ENCODE measurements around the gene LRRC4C. TPM values are rescaled to one million over a fixed set of nuclear protein-coding genes. Genes with fewer than 3 reads are reported as not detected.

The LRRC4C gene
- total RNA-seq, 1 donor from 2014 or later, result 1.2 TPM

DNA sequence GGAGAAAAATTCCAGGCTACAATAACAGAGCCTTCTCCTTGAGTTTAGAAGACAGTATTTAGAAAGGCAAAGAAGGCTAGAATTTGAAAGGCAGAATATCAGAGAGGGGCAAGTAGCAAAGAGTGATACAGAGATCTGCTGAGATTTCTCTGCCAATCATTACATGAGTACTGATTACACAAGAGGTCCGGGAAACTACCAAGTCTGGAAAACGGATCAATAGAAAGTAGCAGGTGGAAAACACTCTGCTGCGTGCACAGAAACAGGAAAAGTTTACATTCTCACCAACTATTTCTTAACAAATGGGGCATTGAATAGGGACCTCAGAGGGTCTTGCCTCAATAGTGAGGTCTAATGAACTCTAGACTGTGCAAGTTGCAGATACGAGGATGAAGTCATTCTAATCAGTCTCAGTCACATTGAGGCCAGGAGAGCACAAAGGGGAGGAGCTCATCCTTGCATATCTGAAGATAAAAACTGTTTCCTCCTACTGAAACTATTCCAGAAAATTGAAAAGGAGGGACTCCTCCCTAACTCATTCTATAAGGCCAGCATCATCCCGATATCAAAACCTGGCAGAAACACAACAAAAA lies 1099.2 kb downstream of the LRRC4C start:
- H3K36me3 Mint-ChIP-seq (ENCODE audit: low read depth, unreplicated experiment), result no peaks in the 10 kb centered on the region
- H3K4me3 Mint-ChIP-seq (ENCODE audit: unreplicated experiment), result no peak overlapping the region
- peaks cover 1% of the 10 kb centered on the region for H3K27me3 Mint-ChIP-seq (ENCODE audit: unreplicated experiment)
- peaks cover 4% of the 10 kb centered on the region for H3K4me1 Mint-ChIP-seq (ENCODE audit: unreplicated experiment)
- H3K27ac Mint-ChIP-seq (ENCODE audit: unreplicated experiment), result no peak overlapping the region
- TF ChIP-seq, protein P1, sequence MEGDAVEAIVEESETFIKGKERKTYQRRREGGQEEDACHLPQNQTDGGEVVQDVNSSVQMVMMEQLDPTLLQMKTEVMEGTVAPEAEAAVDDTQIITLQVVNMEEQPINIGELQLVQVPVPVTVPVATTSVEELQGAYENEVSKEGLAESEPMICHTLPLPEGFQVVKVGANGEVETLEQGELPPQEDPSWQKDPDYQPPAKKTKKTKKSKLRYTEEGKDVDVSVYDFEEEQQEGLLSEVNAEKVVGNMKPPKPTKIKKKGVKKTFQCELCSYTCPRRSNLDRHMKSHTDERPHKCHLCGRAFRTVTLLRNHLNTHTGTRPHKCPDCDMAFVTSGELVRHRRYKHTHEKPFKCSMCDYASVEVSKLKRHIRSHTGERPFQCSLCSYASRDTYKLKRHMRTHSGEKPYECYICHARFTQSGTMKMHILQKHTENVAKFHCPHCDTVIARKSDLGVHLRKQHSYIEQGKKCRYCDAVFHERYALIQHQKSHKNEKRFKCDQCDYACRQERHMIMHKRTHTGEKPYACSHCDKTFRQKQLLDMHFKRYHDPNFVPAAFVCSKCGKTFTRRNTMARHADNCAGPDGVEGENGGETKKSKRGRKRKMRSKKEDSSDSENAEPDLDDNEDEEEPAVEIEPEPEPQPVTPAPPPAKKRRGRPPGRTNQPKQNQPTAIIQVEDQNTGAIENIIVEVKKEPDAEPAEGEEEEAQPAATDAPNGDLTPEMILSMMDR (IDR thresholded peaks at IDR 0.05; ENCODE audit: unreplicated experiment), result no peak
- no peak for DNase-seq (ENCODE audit: low spot score)
- peaks cover 4% of the 10 kb centered on the region for H3K9me3 Mint-ChIP-seq (ENCODE audit: unreplicated experiment)

DNA sequence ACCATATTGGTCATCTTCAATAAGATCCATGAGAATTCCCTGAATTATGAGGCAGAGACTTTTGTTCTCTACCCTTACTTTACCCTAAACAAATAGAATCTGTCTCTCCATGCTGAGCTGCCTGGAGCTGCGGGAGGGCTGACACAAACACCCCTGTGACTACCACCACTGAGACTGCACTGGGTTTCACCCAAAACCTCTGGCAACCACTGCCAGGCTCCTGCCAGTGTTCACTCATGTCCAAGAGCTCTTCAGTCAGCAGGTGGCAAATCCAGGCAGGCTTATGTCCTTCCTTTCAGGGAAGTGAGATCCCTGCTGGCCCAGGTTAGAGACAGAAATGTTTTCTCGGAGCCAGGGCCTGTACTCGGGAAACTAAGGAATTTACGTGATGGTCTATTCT lies 1105.3 kb downstream of the LRRC4C start:
- Mint-ChIP-seq H3K27me3 (ENCODE audit: unreplicated experiment) (no peaks in the 10 kb centered on the region), H3K36me3 (ENCODE audit: low read depth, unreplicated experiment) (no peaks in the 10 kb centered on the region), H3K27ac (ENCODE audit: unreplicated experiment) (no peak overlapping the region), H3K4me3 (ENCODE audit: unreplicated experiment) (no peak overlapping the region), H3K9me3 (ENCODE audit: unreplicated experiment) (no peaks in the 10 kb centered on the region), H3K4me1 (ENCODE audit: unreplicated experiment) (no peaks in the 10 kb centered on the region)
- TF ChIP-seq, protein P1 (IDR thresholded peaks at IDR 0.05; ENCODE audit: unreplicated experiment), result no peak
- DNase-seq (ENCODE audit: low spot score), result no peak

DNA sequence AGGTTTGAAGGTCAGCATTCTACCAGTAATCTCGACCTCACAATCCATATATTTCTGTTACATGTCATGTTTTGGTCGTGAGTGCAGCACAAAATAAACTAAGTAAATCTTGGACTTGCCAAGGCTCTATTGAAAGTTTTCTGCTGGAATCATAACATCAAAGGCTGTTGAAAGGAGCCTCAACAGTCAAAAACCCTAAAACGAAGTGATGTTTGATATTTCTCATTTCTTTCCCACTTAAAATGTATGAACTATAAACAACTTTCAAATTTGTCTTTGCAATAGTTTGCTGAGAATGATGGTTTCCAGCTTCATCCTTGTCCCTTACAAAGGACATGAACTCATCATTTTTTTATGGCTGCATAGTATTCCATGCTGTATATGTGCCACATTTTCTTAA lies 1118.5 kb downstream of the LRRC4C start:
- DNase-seq (ENCODE audit: low spot score), result no peak
- Mint-ChIP-seq H3K27ac (ENCODE audit: unreplicated experiment) (no peak overlapping the region), H3K36me3 (ENCODE audit: low read depth, unreplicated experiment) (no peaks in the 10 kb centered on the region), H3K4me1 (ENCODE audit: unreplicated experiment) (peaks cover 3% of the 10 kb centered on the region), H3K9me3 (ENCODE audit: unreplicated experiment) (no peaks in the 10 kb centered on the region), H3K4me3 (ENCODE audit: unreplicated experiment) (no peak overlapping the region), H3K27me3 (ENCODE audit: unreplicated experiment) (no peaks in the 10 kb centered on the region)
- TF ChIP-seq, protein P1 (IDR thresholded peaks at IDR 0.05; ENCODE audit: unreplicated experiment), result no peak

DNA sequence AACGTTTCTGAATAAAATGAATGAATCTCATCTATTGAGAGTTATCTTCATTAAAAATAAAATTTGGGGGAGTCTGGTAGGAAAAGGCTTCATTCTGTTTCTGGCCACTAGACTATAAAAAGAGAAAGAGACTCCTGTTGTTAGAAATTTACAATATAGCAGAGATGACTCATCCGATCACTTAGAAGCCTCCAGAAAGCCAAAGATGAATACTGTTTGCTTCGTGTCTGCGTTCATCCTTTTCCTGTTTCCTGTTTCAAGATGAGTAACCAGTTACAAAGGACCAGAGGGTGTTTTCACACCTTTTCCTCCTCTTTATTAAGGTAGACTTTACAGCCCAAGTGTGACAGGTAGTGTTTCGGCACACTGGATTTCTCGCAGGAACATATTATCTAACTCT lies 1120.7 kb downstream of the LRRC4C start:
- no peak for DNase-seq (ENCODE audit: low spot score)
- Mint-ChIP-seq H3K4me3 (ENCODE audit: unreplicated experiment) (no peak overlapping the region), H3K9me3 (ENCODE audit: unreplicated experiment) (no peaks in the 10 kb centered on the region), H3K27ac (ENCODE audit: unreplicated experiment) (peak overlapping the region; percentile 24), H3K4me1 (ENCODE audit: unreplicated experiment) (peaks cover 3% of the 10 kb centered on the region), H3K27me3 (ENCODE audit: unreplicated experiment) (no peaks in the 10 kb centered on the region), H3K36me3 (ENCODE audit: low read depth, unreplicated experiment) (no peaks in the 10 kb centered on the region)
- TF ChIP-seq, protein P1 (IDR thresholded peaks at IDR 0.05; ENCODE audit: unreplicated experiment), result no peak

DNA sequence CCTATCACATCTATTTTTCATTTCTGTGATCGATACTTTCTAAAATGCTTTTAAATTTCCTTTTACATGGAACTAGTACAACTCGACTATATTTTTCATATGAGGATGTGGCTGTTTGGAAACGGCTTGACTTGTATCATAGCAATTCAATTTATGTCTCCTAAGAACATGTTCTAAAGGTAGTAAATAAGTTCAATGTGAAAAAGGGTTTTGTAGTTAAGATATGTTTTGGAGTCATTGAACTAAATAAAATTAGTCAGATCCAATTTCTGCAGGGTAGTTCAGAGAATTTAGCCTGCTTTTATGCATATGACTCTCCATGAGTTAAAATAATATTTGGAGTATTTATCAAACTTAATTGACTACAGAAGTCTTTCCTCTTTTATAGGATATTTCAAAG lies 1121.4 kb downstream of the LRRC4C start:
- no peak for DNase-seq (ENCODE audit: low spot score)
- TF ChIP-seq, protein P1 (IDR thresholded peaks at IDR 0.05; ENCODE audit: unreplicated experiment), result no peak
- H3K36me3 Mint-ChIP-seq (ENCODE audit: low read depth, unreplicated experiment), result no peaks in the 10 kb centered on the region
- no peaks in the 10 kb centered on the region for H3K9me3 Mint-ChIP-seq (ENCODE audit: unreplicated experiment)
- H3K4me3 Mint-ChIP-seq (ENCODE audit: unreplicated experiment), result no peak overlapping the region
- peaks cover 3% of the 10 kb centered on the region for H3K4me1 Mint-ChIP-seq (ENCODE audit: unreplicated experiment)
- peaks cover 1% of the 10 kb centered on the region for H3K27me3 Mint-ChIP-seq (ENCODE audit: unreplicated experiment)
- H3K27ac Mint-ChIP-seq (ENCODE audit: unreplicated experiment), result no peak overlapping the region
